ENCODE data around the gene PSMG3.

DNA sequence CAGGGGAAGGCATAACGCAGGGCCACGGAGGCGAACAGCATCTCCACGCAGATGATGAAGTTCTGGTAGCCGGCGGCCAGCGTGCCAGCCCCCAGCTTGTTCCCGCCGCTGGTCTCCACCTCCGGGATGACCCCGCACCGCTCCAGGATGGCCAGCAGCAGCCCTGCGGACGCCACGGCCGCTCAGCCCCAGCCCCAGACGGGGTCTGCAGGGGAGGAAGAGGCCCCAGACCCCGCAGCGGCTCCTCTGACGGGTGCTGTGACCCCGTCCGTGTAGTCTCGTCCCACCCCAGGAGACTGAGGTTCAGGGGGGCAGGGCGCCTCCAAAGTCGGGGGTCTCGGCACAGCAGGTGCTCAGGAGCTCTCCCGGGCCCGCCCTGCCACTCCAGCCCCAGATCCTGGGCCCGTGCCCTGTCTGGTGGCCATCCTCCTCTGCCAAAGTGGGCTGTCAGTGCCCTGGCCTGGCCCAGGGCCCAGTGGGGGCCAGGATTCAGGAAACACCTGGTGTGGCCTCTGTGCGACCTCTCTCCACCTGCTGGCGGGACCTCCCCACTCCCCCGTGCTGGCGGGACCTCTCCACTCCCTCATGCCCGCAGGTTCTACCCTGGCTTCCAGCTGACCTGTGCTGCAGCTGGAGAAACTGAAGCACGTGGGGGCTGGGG is 21.9 kb downstream of the PSMG3 start:
- TF ChIP-seq FOXM1 (IDR thresholded peaks at IDR 0.05; ENCODE audit: borderline replicate concordance), result no peak
- TF ChIP-seq HDGF (IDR thresholded peaks at IDR 0.05; ENCODE audit: borderline replicate concordance), result no peak
- TF ChIP-seq SP1 (IDR thresholded peaks at IDR 0.05), result no peak
- TF ChIP-seq L3MBTL2 (conservative IDR thresholded peaks at IDR 0.05), result no peak
- no peak for TF ChIP-seq SUZ12 (IDR thresholded peaks at IDR 0.05)
- TF ChIP-seq FOXA1 (IDR thresholded peaks at IDR 0.05), result no peak
- no peak for TF ChIP-seq BHLHE40 (IDR thresholded peaks at IDR 0.05; ENCODE audit: borderline replicate concordance)
- no peak for TF ChIP-seq TARDBP (IDR thresholded peaks at IDR 0.05)

Data from HEK293T (cell line).